SK-N-SH (cell line): ENCODE results near the gene CRIP2. TPM values are rescaled to one million over a fixed set of nuclear protein-coding genes. Genes with fewer than 3 reads are reported as not detected.

Source experiments
- polyA plus RNA-seq, 3 experiments: library from polyadenylated mRNA; depleted of rRNA; stranded (reverse); fragments of >200 nt; gene quantifications; 2 replicates each; pipeline ENCODE4 v1.2.3, GENCODE V29; 2012

The CRIP2 gene
- polyA plus RNA-seq, 1 of the 3 experiments (the other 2 are of a cell fraction) = 335 TPM

Other genes with a start within 250 kb of the CRIP2 start
- gene BTBD6, start 226.3 kb upstream of the CRIP2 start, polyA plus RNA-seq (2012; rRNA removed) = 20.9 and 21.0 TPM in 2 replicates
- gene BRF1, start 173.8 kb upstream of the CRIP2 start, polyA plus RNA-seq (2012; rRNA removed) = 10.2 and 15.7 TPM in 2 replicates
- gene PACS2, start 160.1 kb upstream of the CRIP2 start, polyA plus RNA-seq (2012; rRNA removed) = 27.4 and 42.7 TPM in 2 replicates
- 0.26 and 0.29 TPM in 2 replicates for gene TEX22, start 76.3 kb upstream of the CRIP2 start, polyA plus RNA-seq (2012; rRNA removed)
- 74.8 and 96.3 TPM in 2 replicates for gene MTA1, start 55.0 kb upstream of the CRIP2 start, polyA plus RNA-seq (2012; rRNA removed)
- gene CRIP1, start 12.1 kb downstream of the CRIP2 start, polyA plus RNA-seq (2012; rRNA removed) = 0.68 and 0.72 TPM in 2 replicates
- gene TEDC1, start 16.4 kb downstream of the CRIP2 start, polyA plus RNA-seq (2012; rRNA removed) = 10.9 and 13.4 TPM in 2 replicates
- gene TMEM121, start 51.8 kb downstream of the CRIP2 start, polyA plus RNA-seq (2012; rRNA removed) = 7.2 and 9.1 TPM in 2 replicates